ENCODE results near the gene PNMA1.
"Not testable (repeated sequence)": the region's sequence is repeated elsewhere in the genome, so short reads cannot be mapped to it uniquely, and the experiment has no call there.

Gene PNMA1

GRCh38 chr14:73715707-73716106 is 1.5 kb upstream of the PNMA1 start:
- no peak for DNase-seq (ENCODE audit: low read depth)

- DNase-seq (ENCODE audit: low read depth): no peak
These were observed 485 bp upstream of the PNMA1 start for GRCh38 chr14:73714656-73715081.

- no peak for DNase-seq (ENCODE audit: low read depth)
These were observed 880 bp downstream of the PNMA1 start for GRCh38 chr14:73713206-73713802.

GRCh38 chr14:73712540-73713180 is 1.5 kb downstream of the PNMA1 start:
- DNase-seq (ENCODE audit: low read depth): peak; percentile 47

GRCh38 chr14:73712071-73712506 is 2.1 kb downstream of the PNMA1 start:
- DNase-seq (ENCODE audit: low read depth): no peak

GRCh38 chr14:73710737-73711136 is 3.4 kb downstream of the PNMA1 start:
- DNase-seq (ENCODE audit: low read depth): no peak

- DNase-seq (ENCODE audit: low read depth): no peak
These were observed 4.2 kb downstream of the PNMA1 start for GRCh38 chr14:73709904-73710469.

- DNase-seq (ENCODE audit: low read depth): not testable (repeated sequence)
These were observed 6.1 kb downstream of the PNMA1 start for GRCh38 chr14:73708076-73708475.

DNA sequence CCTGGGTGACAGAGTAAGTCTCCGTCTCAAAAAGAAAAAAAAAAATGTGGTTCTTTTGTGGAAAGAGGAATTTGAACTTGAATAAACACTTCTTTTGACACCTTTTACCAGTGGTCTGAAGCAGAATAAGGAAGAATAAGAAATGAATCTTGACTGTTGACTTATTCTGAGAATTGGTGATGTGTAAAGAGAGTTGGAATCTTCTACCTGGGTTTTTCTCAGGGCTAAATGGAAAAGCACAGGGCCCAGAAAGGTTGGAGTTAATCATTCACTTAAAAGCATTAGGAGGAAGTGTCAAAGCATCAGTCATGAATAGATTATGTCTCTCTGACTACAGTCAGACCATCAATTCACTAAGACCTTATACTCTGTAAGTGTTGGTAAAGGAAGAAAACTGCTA is 13.9 kb downstream of the PNMA1 start:
- no peak for DNase-seq (ENCODE audit: low read depth)

- DNase-seq (ENCODE audit: low read depth): no peak
These were observed 17.5 kb downstream of the PNMA1 start for GRCh38 chr14:73696466-73697400.

DNA sequence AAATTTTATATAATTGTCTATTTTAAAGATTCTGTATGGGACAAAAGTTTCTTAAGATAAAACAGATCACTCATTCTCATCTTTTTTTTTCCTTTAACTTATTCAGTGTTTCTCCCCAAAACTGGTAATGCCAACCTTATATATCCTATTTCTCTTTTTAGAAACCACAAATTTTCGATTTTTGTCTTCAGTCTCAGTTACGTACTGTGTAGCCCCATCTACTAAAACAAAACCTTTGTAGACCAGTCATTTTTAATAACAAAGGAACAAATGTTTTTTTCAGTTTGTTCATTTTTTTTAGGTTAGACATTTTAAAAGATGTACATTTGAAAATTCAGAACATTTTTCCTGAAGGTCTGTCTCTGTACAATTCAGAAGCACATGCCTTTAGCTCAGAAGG is 18.2 kb downstream of the PNMA1 start:
- no peak for DNase-seq (ENCODE audit: low read depth)

DNA sequence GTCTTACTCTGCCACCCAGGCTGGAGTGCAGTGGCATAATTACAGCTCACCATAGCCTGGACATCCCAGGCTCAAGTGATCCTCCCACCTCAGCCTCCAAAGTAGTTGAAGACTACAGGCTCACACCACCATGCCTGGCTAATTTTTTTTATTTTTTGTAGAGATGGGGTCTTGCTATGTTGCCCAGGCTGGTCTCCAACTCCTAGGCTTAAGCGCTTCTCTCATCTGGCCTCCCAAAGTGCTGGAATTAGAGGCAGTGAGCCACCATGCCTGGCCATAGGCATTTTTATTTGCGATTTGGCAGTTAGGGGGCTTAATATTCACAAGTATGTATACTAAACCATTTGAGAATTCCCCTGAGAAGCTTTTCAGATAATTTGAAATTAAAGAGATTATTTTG is 19.1 kb downstream of the PNMA1 start:
- no peak for DNase-seq (ENCODE audit: low read depth)

DNA sequence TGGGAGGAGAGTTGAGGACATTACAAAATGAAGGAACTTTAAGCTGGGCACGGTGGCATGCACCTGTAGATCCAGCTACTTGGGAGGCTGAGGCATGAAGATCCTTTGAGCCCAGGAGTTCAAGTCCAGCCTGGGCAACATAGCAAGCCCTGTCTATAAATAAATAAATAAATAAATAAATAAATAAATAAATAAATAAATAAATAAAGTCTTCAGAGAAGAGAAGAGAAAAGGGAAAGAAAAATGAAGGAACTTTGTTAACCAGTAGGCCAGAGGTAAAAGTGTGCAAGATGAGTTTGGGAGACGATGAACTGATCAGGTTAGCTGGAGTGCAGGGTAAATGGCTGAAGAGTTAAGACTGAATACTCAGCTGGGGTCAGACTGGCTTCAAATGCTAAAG is 20.1 kb downstream of the PNMA1 start:
- DNase-seq (ENCODE audit: low read depth): no peak

DNA sequence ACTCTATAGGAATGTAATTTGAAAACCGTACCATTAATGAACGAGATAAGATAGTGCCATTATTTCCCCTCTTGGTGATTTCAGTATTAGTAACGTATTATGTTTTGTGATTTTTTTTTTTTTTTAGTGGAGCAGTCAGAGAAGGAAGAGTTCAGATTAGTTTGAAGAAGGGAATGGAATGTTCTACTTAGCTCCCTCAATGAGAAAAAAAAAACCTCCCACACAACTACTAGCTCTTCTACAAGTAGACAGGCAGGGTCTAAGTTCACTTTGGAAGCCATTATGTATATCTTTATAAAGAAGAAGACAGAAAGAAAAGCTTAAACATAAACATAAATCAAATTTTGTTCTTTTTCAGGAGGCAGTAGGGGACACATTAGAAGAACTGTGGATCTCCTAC is 27.3 kb downstream of the PNMA1 start:
- no peak for DNase-seq (ENCODE audit: low read depth)

DNA sequence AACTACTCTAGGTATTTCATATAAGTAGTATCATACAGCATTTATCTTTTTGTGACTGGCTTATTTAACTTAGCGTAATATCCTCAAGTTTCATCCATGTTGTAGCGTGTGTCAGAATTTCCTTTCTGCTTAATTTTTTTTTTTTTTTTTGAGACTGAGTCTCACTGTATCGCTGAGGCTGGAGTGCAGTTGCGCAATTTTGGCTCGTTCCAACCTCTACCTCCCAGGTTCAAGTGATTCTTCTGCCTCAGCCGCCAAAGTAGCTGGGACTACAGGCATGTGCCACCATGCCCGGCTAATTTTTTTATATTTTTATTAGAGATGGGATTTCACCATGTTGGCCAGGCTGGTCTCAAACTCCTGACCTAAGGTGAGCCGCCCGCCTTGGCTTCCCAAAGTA is 28.9 kb downstream of the PNMA1 start:
- DNase-seq (ENCODE audit: low read depth): no peak

- DNase-seq (ENCODE audit: low read depth): no peak
These were observed 29.6 kb downstream of the PNMA1 start for GRCh38 chr14:73684627-73685026.

GRCh38 chr14:73680821-73681220 is 33.4 kb downstream of the PNMA1 start:
- no peak for DNase-seq (ENCODE audit: low read depth)

DNA sequence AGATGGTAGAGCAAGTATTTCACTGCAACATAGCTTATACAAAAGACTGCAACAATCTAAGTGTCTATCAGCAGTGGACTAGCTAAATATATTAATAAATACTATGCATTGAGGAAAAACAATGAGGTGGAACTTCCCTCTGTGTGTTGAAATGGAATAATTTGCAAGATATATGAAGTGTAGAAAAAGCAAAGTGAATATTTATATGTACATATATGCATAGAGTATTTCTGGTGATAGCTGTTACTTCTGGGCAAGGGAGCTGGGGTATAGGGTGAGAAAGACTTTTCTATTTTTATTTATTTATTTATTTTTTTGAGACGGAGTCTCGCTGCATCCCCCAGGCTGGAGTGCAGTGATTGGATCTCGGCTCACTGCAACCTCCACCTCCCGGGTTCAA is 35.5 kb downstream of the PNMA1 start:
- DNase-seq (ENCODE audit: low read depth): no peak

DNA sequence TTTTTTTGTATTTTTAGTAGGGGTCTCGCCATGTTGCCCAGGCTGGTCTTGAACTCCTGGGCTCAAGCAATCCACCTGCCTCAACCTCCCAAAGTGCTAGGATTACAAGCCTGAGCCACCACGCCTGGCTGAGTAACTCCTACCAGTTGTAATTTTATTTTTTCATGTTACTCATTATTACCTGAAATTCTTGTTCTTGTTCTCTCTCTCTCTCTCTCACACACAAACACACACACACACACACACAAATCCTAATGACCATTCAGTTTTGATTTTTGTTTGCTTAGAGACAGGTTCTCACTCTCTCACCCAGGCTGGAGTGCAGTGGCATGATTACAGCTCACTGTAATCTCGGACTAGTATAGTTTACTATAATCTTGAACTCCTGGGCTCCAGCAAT is 39.2 kb downstream of the PNMA1 start:
- no peak for DNase-seq (ENCODE audit: low read depth)

GRCh38 chr14:73667854-73668253 is 46.3 kb downstream of the PNMA1 start:
- DNase-seq (ENCODE audit: low read depth): no peak

DNA sequence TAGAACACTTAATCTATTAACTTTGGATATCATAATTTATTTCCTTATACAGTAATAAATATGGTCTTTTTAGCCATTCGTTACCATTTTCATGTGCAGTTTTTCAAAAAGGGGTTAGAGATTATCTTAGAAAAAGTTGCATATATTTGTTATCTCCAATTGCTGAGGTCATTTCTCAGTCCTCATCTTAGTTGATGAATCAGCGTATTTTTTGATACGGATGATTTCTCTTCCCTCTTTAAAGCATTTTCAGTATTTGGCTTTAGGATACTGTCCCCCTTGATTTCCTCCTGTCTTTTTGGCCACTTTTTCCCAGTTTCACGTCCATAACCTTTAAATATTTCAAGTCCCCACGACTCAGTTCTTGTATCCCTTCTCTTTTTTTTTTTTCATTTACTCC is 47.6 kb downstream of the PNMA1 start:
- DNase-seq (ENCODE audit: low read depth): no peak

GRCh38 chr14:73665130-73665529 is 49.1 kb downstream of the PNMA1 start:
- no peak for DNase-seq (ENCODE audit: low read depth)

Measured in activated T-cell treated with anti-CD3 and anti-CD28 coated beads for 48 hours (primary cell).